Smooth muscle cell (in vitro differentiated cells): ENCODE data around the gene AMER3. TPM values are rescaled to one million over a fixed set of nuclear protein-coding genes. Genes with fewer than 3 reads are reported as not detected.

Experiments
- DNase-seq: peaks from one replicate; lab custom pipeline; 2025; ENCODE audit not compliant: unreplicated experiment; lab: John Stamatoyannopoulos, UW
- H2AFZ ChIP-seq: fragments of 200-600 bp; sonication (generic); 2 replicates; pipeline ENCODE4 v1.6.0; 2016; ENCODE audit warnings: antibody characterized with exemption, low read depth, mild to moderate bottlenecking
- H3F3A ChIP-seq: fragments of 200-600 bp; sonication (generic); 2 replicates; pipeline ENCODE4 v1.6.0; 2017; ENCODE audit warnings: antibody characterized with exemption, low read depth
- H3K27ac ChIP-seq: fragments of 200-600 bp; sonication (generic); 2 replicates; pipeline ENCODE4 v1.5.1; 2016; ENCODE audit warnings: low read depth, mild to moderate bottlenecking
- H3K27me3 ChIP-seq: fragments of 200-600 bp; sonication (generic); 2 replicates; pipeline ENCODE4 v1.6.1; 2016; ENCODE audit warnings: low read depth, mild to moderate bottlenecking
- H3K36me3 ChIP-seq: fragments of 200-600 bp; sonication (generic); 2 replicates; pipeline ENCODE4 v1.5.1; 2016; ENCODE audit warnings: low read depth
- H3K4me1 ChIP-seq: fragments of 200-600 bp; sonication (generic); 2 replicates; pipeline ENCODE4 v1.5.1; 2016; ENCODE audit warnings: low read depth
- H3K4me2 ChIP-seq: fragments of 200-600 bp; sonication (generic); 2 replicates; pipeline ENCODE4 v1.6.0; 2016; ENCODE audit warnings: mild to moderate bottlenecking
- H3K4me3 ChIP-seq: fragments of 200-600 bp; sonication (generic); 2 replicates; pipeline ENCODE4 v1.5.1; 2016; ENCODE audit warnings: mild to moderate bottlenecking
- H3K79me2 ChIP-seq: fragments of 200-600 bp; sonication (generic); 2 replicates; pipeline ENCODE4 v1.6.0; 2016; ENCODE audit warnings: low read depth, mild to moderate bottlenecking
- H3K9ac ChIP-seq: fragments of 200-600 bp; sonication (generic); 2 replicates; pipeline ENCODE4 v1.6.0; 2016; ENCODE audit warnings: low read depth
- H3K9me3 ChIP-seq: fragments of 200-600 bp; sonication (generic); replicated peaks from 2 replicates; pipeline ENCODE4 v1.5.1; 2016; ENCODE audit warnings: low read depth
- H4K20me1 ChIP-seq: fragments of 200-600 bp; sonication (generic); 2 replicates; pipeline ENCODE4 v1.6.0; 2016; ENCODE audit warnings: low read depth
- CTCF ChIP-seq: fragments of 200-600 bp; sonication (generic); IDR thresholded peaks from 2 replicates; pipeline ENCODE4 v1.5.1; 2017; ENCODE audit warnings: borderline replicate concordance, mild to moderate bottlenecking, antibody characterized with exemption; ENCODE audit not compliant: insufficient read depth, poor library complexity, severe bottlenecking
- WGBS: methylation state at CpG from one replicate; pipeline ENCODE4 v1.1.7; 2016; ENCODE audit warnings: low lambda C conversion rate; 5-methylcytosine and 5-hydroxymethylcytosine counted together
- polyA plus RNA-seq: library from polyadenylated mRNA; unstranded; fragments of >200 nt; fragmentation: Nextera tagmentation; extraction: Ambion mirVana; gene quantifications from 2 replicates; pipeline ENCODE4 v1.2.1, GENCODE V29; 2016
- total RNA-seq: library from RNA; depleted of rRNA; stranded (reverse); fragments of >200 nt; gene quantifications from 2 replicates; pipeline ENCODE4 v1.2.3, GENCODE V29; 2014

The AMER3 gene
- total and polyA plus RNA-seq, 2 experiments from 2014 or later: not detected

- H3K4me2 ChIP-seq: no peak overlapping the region
- no peak overlapping the region for H2AFZ ChIP-seq
- no peak overlapping the region for H3K27ac ChIP-seq
- no peaks in the 10 kb centered on the region for H3K4me1 ChIP-seq
- no peaks in the 10 kb centered on the region for H3K36me3 ChIP-seq
- no peak for TF ChIP-seq CTCF
- 42% methylated on average over 20 of the region's 20 CpGs for WGBS
- H3K27me3 ChIP-seq: no peaks in the 10 kb centered on the region
- H3F3A ChIP-seq: no peaks in the 10 kb centered on the region
- no peaks in the 10 kb centered on the region for H4K20me1 ChIP-seq
- no peaks in the 10 kb centered on the region for H3K79me2 ChIP-seq
- H3K9ac ChIP-seq: no peak overlapping the region
- H3K4me3 ChIP-seq: no peak overlapping the region
- no peaks in the 10 kb centered on the region for H3K9me3 ChIP-seq
- no peak for DNase-seq
These were observed 10.8 kb upstream of the AMER3 start for GRCh38 chr2:130744287-130745117.

GRCh38 chr2:130749078-130749477 is 6.3 kb upstream of the AMER3 start:
- no peaks in the 10 kb centered on the region for H3K4me1 ChIP-seq
- H3F3A ChIP-seq: no peaks in the 10 kb centered on the region
- H2AFZ ChIP-seq: no peak overlapping the region
- H3K4me3 ChIP-seq: no peak overlapping the region
- no peaks in the 10 kb centered on the region for H4K20me1 ChIP-seq
- peaks cover 15% of the 10 kb centered on the region for H3K27me3 ChIP-seq
- H3K79me2 ChIP-seq: no peaks in the 10 kb centered on the region
- 94% methylated on average over 9 of the region's 9 CpGs for WGBS
- no peak for DNase-seq
- no peaks in the 10 kb centered on the region for H3K36me3 ChIP-seq
- H3K27ac ChIP-seq: no peak overlapping the region
- H3K4me2 ChIP-seq: no peak overlapping the region
- H3K9me3 ChIP-seq: no peaks in the 10 kb centered on the region
- TF ChIP-seq CTCF: no peak
- H3K9ac ChIP-seq: no peak overlapping the region

DNA sequence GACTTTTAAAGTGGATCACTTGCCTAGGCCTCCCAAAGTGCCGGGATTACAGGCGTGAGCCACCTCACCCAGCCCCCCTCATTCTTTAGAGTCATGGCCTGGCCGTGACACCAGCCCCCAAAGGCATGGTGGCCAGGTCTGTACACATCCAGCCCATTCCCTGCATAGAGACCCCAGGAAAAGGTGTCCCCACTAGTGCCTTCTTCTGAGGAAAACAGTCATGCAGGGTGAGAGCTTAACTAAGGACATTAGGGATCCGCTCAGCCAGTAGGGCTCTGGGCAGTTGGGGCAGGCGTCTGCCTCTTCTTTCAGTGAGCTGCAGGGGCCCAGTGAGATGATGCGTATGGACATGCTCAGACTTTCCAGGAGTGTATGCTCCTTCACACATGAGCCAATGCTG is 5.7 kb upstream of the AMER3 start:
- Histone ChIP-seq H3K4me3 (no peak overlapping the region), H3K27ac (no peak overlapping the region), H4K20me1 (no peaks in the 10 kb centered on the region), H3K36me3 (no peaks in the 10 kb centered on the region), H3K27me3 (peaks cover 20% of the 10 kb centered on the region), H3K9ac (no peak overlapping the region), H3K79me2 (no peaks in the 10 kb centered on the region), H2AFZ (no peak overlapping the region), H3K4me2 (no peak overlapping the region), H3F3A (no peaks in the 10 kb centered on the region), H3K9me3 (no peaks in the 10 kb centered on the region), H3K4me1 (no peaks in the 10 kb centered on the region)
- DNase-seq: no peak
- WGBS: 93% methylated on average over 6 of the region's 6 CpGs
- no peak for TF ChIP-seq CTCF

- no peak for TF ChIP-seq CTCF
- no peaks in the 10 kb centered on the region for H3F3A ChIP-seq
- peaks cover 3% of the 10 kb centered on the region for H3K4me1 ChIP-seq
- no peaks in the 10 kb centered on the region for H3K36me3 ChIP-seq
- H3K27me3 ChIP-seq: peaks cover 69% of the 10 kb centered on the region
- no peaks in the 10 kb centered on the region for H3K79me2 ChIP-seq
- DNase-seq: no peak
- H2AFZ ChIP-seq: no peak overlapping the region
- no peak overlapping the region for H3K4me2 ChIP-seq
- 50% methylated on average over 8 of the region's 8 CpGs for WGBS
- H3K27ac ChIP-seq: no peak overlapping the region
- H4K20me1 ChIP-seq: no peaks in the 10 kb centered on the region
- H3K9ac ChIP-seq: no peak overlapping the region
- no peaks in the 10 kb centered on the region for H3K9me3 ChIP-seq
- H3K4me3 ChIP-seq: no peak overlapping the region
These were observed 529 bp upstream of the AMER3 start for GRCh38 chr2:130754811-130755210.
